DMS79 (cell line): ENCODE data around the gene PDGFB.

Experiments
- DNase-seq: peaks from one replicate; lab custom pipeline; 2025; lab: John Stamatoyannopoulos, UW

The PDGFB gene

DNA sequence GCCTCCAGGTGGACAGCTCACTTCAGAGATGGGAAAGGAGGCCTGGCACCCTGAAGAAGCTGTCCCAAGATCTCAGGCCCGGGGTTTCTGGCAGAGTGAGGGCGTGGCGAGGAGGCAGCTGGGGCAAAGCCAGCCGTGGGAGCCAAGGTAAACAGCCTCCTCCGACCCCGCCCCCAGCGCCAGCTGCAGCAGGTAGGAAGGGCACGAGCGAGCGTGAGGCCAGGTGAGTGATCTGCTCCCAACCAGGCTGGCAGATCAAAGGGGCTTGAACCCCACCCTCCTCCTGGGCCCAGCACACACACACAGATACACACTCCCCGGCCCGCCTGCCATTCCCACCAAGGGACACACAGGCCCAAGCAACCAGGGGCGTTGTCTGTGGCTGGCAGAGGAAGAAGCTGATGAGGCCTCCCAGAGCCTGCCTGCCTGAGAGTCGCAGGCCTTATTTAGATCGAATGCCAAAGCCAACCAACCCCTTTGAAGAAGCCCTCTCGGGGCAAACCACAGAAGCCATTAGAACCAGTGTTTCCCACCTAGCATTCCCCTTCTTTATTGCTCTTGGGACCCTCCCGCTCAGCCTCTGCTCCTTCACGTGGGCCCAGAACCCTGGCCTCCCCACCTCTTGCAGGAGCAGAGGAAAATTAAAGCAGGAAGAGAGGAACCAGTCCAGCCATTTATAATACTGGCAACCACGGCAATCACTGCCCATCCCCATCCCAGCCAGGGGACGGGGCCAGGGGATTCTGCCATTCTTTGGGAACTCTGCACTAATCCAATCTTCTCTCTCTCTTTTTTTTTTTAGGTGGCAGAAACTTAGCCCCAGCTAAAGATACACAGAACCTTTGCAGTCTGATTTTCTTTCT is 5.0 kb downstream of the PDGFB start:
- DNase-seq: peak; percentile 58

- DNase-seq: no peak
Observed at GRCh38 chr22:39238966-39239505, 5.7 kb downstream of the PDGFB start.

- DNase-seq: no peak
Observed at GRCh38 chr22:39238561-39238960, 6.2 kb downstream of the PDGFB start.

DNA sequence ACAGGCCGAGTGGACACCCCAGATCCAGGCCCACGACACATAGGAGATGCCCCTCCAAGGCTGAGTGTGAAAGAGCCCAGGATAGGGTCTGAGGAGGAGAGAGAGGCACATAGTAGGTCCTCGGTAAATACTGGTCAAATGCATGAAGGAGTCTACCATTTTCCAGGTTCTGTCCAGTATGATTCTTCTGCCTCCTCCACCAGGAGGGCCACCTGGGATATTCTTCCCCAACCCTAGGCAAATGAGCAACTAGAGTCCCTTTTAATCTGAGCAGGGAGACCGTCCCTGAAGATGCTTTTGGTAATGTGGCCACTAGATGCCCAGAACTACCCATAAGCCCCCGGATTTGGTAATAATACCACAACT is 6.7 kb downstream of the PDGFB start:
- DNase-seq: no peak

GRCh38 chr22:39237318-39238100 is 7.3 kb downstream of the PDGFB start:
- peak; percentile 26 for DNase-seq

DNA sequence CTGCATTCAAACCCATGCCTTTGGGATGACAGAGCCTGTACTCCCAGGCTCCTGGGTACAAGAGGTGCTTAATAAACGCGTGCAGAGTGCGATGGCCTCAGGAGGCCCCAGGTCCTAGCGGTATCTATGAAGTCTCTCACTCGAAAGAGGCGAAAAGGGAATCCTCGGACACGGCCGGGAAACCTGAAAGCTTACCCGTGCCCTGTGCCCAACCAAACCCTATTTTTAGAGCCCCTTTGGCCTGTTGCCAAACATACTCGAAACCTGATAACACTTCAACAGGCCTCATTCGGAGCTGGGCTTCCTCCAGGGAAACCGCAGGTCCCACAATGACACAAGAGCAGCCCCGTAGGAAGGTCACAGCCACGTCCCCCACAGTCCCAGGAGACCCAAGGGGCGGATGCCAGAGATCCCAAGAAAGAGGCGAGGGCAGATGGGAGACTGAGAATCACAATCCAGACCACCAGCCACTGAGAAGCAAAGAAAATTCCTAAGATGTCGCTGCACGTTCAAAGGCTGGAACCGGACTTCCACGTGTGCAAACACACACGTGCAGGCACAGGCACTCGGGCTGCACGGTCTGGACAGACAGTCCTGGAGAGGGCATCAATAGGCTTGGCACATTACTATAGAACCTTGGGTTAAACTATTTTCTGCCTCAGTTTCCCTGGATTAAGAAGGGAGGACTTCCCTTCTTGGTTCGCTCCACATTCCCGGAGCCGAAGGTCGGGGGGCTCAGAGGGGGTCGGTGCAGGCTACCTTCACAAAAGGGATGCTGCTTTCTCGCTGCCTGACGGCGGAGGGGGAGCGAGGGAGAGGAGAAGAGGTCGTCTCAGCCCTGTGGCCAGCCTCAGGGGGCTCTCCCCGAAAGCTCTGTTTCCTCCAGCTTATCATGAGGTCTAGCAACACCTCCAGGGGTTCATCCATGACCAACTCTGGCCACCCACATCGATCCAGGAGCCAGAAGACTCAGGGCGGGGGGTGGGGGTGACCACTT is 8.2 kb downstream of the PDGFB start:
- DNase-seq: peak; percentile 72

GRCh38 chr22:39234867-39235687 is 9.7 kb downstream of the PDGFB start:
- DNase-seq: no peak

- no peak for DNase-seq
Observed at GRCh38 chr22:39234472-39234787, 10.4 kb downstream of the PDGFB start.

DNA sequence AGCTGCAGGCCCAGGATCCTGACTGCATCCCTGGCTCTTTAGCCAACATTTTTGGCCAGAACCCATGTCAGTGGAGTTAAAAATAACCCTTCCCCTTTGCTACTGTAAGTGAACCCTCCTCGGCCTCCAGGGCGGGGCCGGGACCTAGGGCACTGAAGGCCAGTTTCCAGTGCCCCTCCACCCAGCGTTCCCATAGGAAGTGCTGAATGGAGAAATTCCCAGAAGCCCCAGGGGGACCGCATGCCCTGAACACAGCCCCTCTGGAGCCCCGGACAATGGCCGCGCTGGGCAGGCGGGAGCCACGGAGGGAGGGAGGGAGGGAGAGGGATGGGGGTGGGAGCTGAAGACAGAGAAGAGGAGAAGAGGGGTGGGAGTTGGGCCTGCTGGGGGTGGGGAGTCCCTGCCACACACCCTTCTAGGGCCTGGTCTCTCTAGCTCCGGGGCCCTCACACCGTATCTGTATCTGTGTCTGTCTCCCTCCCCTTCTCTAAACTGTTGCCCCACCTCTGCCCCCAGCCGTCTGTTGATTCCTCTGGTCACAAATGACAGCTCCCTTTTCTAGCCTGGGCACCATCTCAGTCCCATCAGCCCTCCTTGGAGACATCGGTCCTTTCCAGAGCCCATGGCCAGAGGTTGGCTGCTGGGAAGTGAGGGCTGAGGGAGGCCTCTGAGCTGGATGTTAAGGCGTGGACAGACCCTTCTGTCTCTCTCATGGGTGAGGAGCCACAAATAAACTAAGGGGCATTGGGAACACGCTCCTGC is 10.9 kb downstream of the PDGFB start:
- DNase-seq: no peak

- no peak for DNase-seq
Observed at GRCh38 chr22:39232806-39233709, 11.7 kb downstream of the PDGFB start.

GRCh38 chr22:39232246-39232645 is 12.5 kb downstream of the PDGFB start:
- no peak for DNase-seq

DNA sequence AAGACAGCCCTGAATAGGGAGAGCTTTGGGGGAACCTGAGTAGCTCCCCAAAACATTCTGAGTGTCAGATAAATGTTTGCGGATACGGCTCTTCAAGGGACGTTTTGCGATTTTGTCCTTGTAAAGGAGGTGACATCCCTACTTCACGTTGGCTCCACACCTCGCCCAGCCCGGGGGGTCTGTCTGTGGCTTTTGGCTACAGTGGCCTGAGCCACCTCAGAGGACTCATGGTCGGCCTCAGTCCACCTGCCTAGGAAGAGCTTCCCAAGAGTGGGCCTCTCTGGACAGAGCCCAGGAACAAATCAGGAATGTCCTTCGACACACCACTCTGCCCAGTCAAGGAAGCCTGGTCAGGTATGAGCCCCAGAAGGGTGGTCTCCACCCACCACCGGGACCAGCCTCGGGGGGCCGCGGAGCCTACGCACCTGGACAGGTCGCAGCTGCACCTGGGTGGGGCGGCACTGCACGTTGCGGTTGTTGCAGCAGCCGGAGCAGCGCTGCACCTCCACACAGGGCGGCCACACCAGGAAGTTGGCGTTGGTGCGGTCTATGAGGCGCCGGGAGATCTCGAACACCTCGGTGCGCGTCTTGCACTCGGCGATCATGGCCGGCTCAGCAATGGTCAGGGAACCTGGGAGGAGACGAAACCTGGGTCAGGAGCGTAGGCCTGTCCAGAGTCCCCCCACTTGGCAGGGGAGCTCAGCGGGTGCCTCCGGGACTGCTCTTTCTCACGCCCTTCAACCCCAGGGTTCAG is 13.4 kb downstream of the PDGFB start:
- no peak for DNase-seq

DNA sequence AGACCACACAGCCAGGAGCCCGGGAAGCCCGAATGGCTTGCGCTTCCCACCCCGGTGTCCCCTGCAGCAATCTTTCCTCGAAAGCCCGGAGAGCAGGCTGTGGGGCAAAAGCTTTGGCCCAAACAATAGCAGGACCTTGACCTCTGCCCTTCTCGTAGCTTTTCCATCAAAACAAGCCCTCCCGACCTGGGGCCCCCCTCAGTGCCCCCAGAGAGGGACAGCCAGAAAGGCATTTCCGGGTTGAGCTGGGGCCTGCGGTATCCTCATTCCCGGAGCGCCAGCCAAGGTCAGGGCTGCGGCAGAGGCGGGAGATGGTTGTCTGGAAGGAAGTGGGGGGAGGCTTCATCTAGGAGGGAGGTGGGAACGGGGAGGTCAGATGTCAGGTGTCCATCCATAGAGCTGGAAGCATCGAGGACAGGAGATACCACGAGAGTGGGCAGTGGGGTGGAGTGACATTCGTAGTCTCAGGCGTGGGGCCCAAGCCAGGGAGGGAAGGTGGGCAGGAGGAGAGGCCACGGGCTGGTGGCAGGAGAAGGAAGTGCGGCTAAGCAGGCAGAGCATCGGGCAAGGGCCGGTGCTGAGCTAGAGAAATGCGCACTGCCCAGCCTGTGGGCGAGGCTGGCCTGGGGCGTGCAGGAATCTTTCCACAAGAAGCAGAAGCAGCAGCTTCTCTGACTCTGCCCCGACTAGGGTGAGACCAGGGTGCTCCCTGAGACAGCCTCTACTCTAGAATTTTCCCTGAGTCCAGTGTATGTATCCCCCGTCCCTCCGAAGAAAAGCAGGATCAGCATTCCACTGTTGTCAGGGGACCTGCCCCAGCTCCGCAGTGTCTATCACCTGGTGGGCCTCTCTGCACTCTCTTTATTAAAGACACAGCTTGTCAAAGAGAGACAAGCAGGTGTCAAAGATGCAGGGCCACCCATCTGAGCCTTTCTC is 14.3 kb downstream of the PDGFB start:
- DNase-seq: no peak

GRCh38 chr22:39229688-39230260 is 15.0 kb downstream of the PDGFB start:
- no peak for DNase-seq

DNA sequence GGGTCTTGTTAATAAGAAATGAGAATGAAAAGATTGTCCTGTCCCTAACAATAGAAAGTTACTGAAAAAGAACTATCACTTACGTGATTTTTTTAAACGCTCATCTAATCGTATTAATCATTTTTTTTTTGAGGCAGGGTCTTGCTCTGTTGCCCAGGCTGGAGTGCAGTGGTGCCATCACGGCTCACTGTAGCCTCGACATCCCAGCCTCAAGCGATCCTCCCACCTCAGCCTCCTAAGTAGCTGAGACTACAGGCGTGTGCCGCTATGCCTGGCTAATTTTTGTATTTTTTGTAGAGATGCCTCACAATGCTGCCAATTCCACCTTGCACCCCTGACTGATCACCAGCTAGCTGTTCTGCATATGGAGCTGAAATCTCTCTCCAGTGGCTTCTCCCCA is 15.7 kb downstream of the PDGFB start:
- DNase-seq: no peak

DNA sequence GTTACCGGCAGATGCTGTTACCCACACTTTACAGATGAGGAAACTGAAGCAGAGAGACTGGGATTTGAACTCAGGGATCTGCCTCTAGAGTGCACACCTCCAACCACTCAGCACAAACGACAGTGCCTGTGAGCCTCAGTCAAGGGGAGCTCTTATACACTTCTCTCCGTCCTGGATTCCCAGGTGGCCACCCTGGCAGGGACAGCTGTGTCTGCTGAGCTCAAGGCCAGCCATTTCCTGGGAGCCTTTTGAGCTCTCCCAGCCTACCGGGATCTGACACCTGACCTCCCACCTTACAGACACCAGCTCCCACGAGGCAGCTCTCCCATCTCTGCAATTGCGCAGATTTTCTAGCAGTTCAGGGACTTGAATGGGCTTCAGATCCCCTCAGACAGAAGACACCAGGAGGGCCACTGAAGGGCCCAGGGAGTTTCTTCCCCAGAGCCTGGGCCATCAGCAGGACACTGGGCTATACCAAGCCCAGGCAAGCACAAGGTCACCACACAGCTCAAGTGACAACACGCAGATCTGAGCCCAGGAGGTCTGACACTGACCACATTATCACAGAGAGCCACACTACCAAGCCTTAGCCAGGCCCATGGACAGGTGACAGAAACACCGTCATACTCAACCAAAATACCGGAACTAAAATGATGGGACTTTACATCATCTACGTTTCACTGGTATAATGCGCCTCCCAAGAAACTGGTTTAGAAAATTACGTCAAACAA is 17.1 kb downstream of the PDGFB start:
- no peak for DNase-seq
